HEK293T (cell line): ENCODE measurements around the gene CFAP410.

ENCODE experiments used
- CTCF ChIA-PET: fragments of 350-600 bp; formaldehyde crosslinking; extraction: SDS; loops from one replicate; lab custom pipeline; 2021; ENCODE audit warnings: antibody characterized with exemption, inconsistent platforms; lab: Yijun Ruan, JAX
- POLR2A ChIA-PET: fragments of 350-600 bp; formaldehyde crosslinking; extraction: SDS; loops from one replicate; lab custom pipeline; 2020; ENCODE audit warnings: antibody characterized with exemption, inconsistent platforms; lab: Yijun Ruan, JAX
- DNase-seq: peaks from one replicate; pipeline ENCODE4 v3.0.0; 2012; ENCODE audit warnings: mixed read lengths; ENCODE audit errors: extremely low spot score
- ARNT ChIP-seq: fragments of 450-650 bp; IDR thresholded peaks from 2 replicates; pipeline ENCODE4 v1.6.1; 2017; ENCODE audit warnings: mild to moderate bottlenecking
- BHLHE40 ChIP-seq: fragments of 450-650 bp; IDR thresholded peaks from 2 replicates; pipeline ENCODE4 v1.6.1; 2016; ENCODE audit warnings: mild to moderate bottlenecking, moderate library complexity, borderline replicate concordance
- CTBP1 ChIP-seq: fragments of 450-650 bp; IDR thresholded peaks from 2 replicates; pipeline ENCODE4 v1.6.1; 2016; ENCODE audit warnings: borderline replicate concordance
- ELF4 ChIP-seq: fragments of 450-650 bp; IDR thresholded peaks from 2 replicates; pipeline ENCODE4 v1.6.1; 2017; ENCODE audit warnings: antibody characterized with exemption
- FOXA1 ChIP-seq: fragments of 450-650 bp; IDR thresholded peaks from 2 replicates; pipeline ENCODE4 v1.6.1; 2016; ENCODE audit warnings: mild to moderate bottlenecking
- FOXK2 ChIP-seq: fragments of 450-650 bp; IDR thresholded peaks from 2 replicates; pipeline ENCODE4 v1.6.1; 2016; ENCODE audit warnings: mild to moderate bottlenecking
- FOXM1 ChIP-seq: fragments of 450-650 bp; IDR thresholded peaks from 2 replicates; pipeline ENCODE4 v1.6.1; 2017; ENCODE audit warnings: mild to moderate bottlenecking, borderline replicate concordance
- HDGF ChIP-seq: fragments of 450-650 bp; IDR thresholded peaks from 2 replicates; pipeline ENCODE4 v1.6.1; 2017; ENCODE audit warnings: antibody characterized with exemption, borderline replicate concordance
- L3MBTL2 ChIP-seq: fragments of 450-650 bp; conservative IDR thresholded peaks from 2 replicates; pipeline ENCODE4 v1.6.1; 2016; ENCODE audit warnings: mild to moderate bottlenecking
- LEF1 ChIP-seq: fragments of 450-650 bp; IDR thresholded peaks from 2 replicates; pipeline ENCODE4 v1.6.1; 2017; ENCODE audit warnings: mild to moderate bottlenecking, borderline replicate concordance
- NFRKB ChIP-seq: fragments of 450-650 bp; IDR thresholded peaks from 2 replicates; pipeline ENCODE4 v1.6.1; 2016; ENCODE audit warnings: mild to moderate bottlenecking, moderate library complexity
- SP1 ChIP-seq: fragments of 450-650 bp; IDR thresholded peaks from 2 replicates; pipeline ENCODE4 v1.6.1; 2017
- SUZ12 ChIP-seq: fragments of 450-650 bp; IDR thresholded peaks from 2 replicates; pipeline ENCODE4 v1.6.1; 2016; ENCODE audit warnings: mild to moderate bottlenecking
- TARDBP ChIP-seq: fragments of 450-650 bp; IDR thresholded peaks from 2 replicates; pipeline ENCODE4 v1.6.1; 2016
- ZNF384 ChIP-seq: fragments of 450-650 bp; IDR thresholded peaks from 2 replicates; pipeline ENCODE4 v1.6.1; 2016
- TF ChIP-seq, protein P1 (sequence below): fragments of 450-650 bp; IDR thresholded peaks from 2 replicates; pipeline ENCODE4 v1.6.1; 2016

Gene CFAP410

DNA sequence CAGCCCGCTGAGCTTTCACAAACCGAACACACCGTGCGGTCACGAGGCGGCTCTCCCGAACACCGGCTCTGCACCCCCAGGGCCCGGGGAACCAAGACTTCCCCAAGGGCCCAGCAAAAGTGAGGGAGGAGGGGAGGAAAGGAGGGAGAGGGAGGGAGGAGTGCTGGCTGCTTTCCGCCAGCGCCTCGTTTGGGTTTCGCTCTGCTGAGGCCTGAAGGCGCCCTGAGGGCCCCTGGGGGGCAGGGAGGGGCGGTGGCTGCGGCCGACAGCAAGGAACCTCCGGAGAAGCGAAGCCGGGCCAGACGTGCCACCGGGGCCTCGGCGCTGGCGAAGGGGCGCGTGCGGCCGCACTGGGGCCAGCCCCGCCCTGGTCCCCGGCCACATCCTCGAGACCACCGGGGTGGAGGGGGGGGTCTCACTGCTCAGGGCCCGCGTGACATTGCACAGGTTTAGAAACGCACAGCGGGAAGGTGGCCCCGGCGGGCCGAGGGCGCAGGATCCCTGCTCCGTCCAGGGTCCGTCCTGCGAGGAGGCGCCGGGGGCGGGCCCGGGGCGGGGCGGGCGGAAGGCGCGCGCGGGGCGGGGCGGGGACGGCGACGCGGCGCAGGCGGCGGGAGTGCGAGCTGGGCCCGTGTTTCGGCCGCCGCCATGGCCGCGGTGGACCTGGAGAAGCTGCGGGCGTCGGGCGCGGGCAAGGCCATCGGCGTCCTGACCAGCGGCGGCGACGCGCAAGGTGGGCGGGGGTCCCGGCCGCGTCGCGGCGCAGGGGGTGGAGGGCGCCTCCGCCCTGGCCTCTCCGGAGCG, 39.5 kb downstream of the CFAP410 start, which contains the start of gene PFKL:
PFKL (plus strand) TSS at position 596 of the 804 bp plus-strand sequence; CDS start at position 649, 53 bp downstream.
- TF ChIP-seq HDGF: 0 out of 2 replicates have a peak, but pooled peaks have one; percentile 59
- no peak; the same call in 1 of the 2 replicates for TF ChIP-seq L3MBTL2
- TF ChIP-seq, protein P1, sequence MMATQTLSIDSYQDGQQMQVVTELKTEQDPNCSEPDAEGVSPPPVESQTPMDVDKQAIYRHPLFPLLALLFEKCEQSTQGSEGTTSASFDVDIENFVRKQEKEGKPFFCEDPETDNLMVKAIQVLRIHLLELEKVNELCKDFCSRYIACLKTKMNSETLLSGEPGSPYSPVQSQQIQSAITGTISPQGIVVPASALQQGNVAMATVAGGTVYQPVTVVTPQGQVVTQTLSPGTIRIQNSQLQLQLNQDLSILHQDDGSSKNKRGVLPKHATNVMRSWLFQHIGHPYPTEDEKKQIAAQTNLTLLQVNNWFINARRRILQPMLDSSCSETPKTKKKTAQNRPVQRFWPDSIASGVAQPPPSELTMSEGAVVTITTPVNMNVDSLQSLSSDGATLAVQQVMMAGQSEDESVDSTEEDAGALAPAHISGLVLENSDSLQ: no peak
- TF ChIP-seq ZNF384: no peak
- ChIA-PET POLR2A (interaction anchor here (1.0 to 1.6 kb wide), 2 partner anchors 15 to 39 kb away, joined by 3 read pairs; partner anchors contain the start of gene CFAP410), CTCF (interaction anchor here (0.8 kb wide), 1 partner anchor 32 kb away, joined by 3 read pairs; no protein-coding TSS in a partner anchor)
- peak; percentile 86 for DNase-seq

DNA sequence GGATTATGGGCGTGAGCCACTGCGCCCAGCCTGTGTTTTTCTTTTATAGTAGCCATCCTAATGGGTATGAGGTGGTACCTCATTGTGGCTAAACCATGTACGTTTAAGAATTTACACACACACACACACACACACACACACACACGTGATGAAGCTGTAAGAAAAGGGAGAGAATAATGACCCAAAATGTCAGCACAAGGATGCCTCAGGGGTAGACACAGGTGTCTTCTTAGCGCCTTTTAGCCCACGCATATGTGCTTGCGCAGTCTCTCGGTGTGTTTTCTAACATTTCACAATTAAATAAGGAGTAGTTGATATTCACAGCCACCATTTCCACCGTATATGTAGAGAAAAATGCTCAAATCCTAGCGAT, 40.1 kb downstream of the CFAP410 start:
- no peak for TF ChIP-seq BHLHE40
- TF ChIP-seq, protein P1: no peak
- CTCF ChIA-PET: interaction anchor here (0.8 kb wide), 1 partner anchor 32 kb away, joined by 3 read pairs; no protein-coding TSS in a partner anchor
- POLR2A ChIA-PET: no interaction called here
- no peak for DNase-seq

DNA sequence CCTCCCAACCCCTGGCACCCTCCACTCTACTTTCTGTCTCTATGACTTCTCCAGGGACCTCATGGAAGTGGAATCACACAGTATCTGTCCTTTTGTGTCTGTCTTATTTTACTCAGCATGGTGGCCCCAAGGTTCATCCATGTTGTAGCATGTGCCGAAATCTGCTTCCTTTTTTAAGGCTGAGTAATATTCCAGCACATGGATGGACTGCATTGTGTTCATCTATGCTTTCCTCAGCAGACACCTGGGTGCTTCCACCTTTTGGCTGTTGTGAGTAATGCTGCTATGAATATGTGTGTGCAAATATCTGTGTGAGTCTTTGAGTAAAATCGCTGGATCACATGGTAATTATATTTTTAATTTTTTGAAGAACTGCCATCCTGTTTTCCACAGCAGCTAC, 40.9 kb downstream of the CFAP410 start:
- TF ChIP-seq TARDBP: no peak
- ChIA-PET CTCF (interaction anchor here (0.6 to 1.2 kb wide), 2 partner anchors 24 to 646 kb away, joined by 3 to 6 read pairs; no protein-coding TSS in a partner anchor), POLR2A (no interaction called here)
- no peak for DNase-seq

DNA sequence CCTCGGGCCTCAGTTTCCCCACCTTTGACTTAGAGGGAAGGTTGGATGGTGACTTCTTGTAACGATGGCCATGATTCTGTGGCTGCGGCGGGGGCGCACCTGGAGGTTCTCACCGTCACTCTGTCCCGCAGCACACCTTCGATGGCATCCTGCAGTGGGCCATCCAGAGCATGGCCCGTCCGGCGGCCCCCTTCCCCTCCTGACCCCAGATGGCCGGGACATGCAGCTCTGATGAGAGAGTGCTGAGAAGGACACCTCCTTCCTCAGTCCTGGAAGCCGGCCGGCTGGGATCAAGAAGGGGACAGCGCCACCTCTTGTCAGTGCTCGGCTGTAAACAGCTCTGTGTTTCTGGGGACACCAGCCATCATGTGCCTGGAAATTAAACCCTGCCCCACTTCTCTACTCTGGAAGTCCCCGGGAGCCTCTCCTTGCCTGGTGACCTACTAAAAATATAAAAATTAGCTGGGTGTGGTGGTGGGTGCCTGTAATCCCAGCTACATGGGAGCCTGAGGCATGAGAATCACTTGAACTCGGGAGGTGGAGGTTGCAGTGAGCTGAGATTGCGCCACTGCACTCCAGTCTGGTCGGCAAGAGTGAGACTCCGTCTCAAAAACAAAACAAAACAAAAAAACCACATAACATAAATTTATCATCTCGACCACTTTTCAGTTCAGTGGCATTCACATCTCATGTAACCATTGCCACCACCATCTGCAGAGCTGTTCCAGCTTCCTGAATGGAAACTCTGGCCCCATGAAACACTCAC, 41.5 kb downstream of the CFAP410 start:
- DNase-seq: peak; percentile 91
- ChIA-PET CTCF (interaction anchor here (0.6 to 1.2 kb wide), 3 partner anchors 24 to 645 kb away, joined by 3 to 6 read pairs (median 3); no protein-coding TSS in a partner anchor), POLR2A (no interaction called here)
- TF ChIP-seq FOXK2 (no peak), BHLHE40 (no peak), L3MBTL2 (no peak), HDGF (no peak), ELF4 (no peak), SUZ12 (no peak), LEF1 (no peak), FOXA1 (no peak), NFRKB (no peak), TARDBP (no peak), ARNT (no peak), ZNF384 (no peak), SP1 (no peak)
- TF ChIP-seq, protein P1: no peak

DNA sequence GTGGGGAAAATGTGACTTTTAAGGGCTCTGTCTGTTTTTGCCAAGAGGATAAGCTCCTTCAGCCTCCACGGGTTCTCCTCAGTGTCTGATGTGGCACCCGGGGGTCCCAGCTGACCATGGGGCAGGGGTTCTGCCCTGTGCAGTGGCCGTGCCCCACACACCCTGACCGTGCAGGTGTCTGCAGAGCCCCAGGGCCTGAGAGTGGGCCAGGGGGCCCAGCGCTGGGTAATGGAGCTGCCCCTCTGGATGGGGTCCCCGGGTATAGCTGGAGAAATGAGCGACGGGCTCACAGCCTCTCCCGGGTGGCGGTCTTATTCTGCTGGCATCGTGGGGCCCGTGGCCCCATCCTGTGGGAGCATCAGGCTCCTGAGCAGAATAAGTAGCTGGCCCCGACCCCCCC, 42.3 kb downstream of the CFAP410 start:
- ChIA-PET CTCF (interaction anchor here (0.7 to 1.2 kb wide), 2 partner anchors 23 to 502 kb away, joined by 3 to 6 read pairs; no protein-coding TSS in a partner anchor), POLR2A (no interaction called here)
- no peak for DNase-seq
- TF ChIP-seq FOXK2 (no peak), LEF1 (no peak), TARDBP (no peak), ELF4 (no peak), FOXA1 (no peak), HDGF (no peak), BHLHE40 (no peak), SP1 (no peak), L3MBTL2 (no peak), FOXM1 (no peak)
- TF ChIP-seq, protein P1: no peak

DNA sequence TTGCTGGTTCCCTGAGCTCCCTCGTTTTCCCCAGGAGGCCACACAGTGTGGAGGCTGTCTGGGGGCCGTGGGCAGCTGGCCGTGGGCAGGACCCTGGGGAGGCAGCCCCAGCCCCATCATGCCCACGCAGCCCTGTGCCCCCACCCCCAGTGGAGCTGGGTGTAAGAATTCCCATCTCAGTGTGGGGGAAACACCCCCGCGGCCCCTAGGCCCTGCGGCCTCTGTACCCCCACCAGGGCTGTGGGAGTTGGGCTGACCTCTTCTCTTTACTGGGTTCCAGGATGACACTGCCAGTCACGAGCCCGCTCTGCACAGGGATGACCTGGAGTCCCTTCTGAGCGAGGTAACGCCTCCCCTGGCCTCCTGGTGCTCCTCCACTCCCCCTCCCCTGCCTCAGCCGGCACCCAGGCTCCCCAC, 43.1 kb downstream of the CFAP410 start:
- TF ChIP-seq CTBP1: no peak
- TF ChIP-seq HDGF: no peak
- TF ChIP-seq ARNT: no peak
- no peak for TF ChIP-seq ZNF384
- TF ChIP-seq LEF1: no peak
- no peak for TF ChIP-seq ELF4
- TF ChIP-seq BHLHE40: no peak
- TF ChIP-seq, protein P1: no peak
- no peak for TF ChIP-seq FOXK2
- TF ChIP-seq SP1: no peak
- TF ChIP-seq FOXM1: no peak
- TF ChIP-seq NFRKB: no peak
- TF ChIP-seq SUZ12: no peak
- DNase-seq: no peak
- ChIA-PET CTCF (no interaction called here), POLR2A (no interaction called here)
